ENCODE results near the gene PPARGC1A.

PPARGC1A gene

DNA sequence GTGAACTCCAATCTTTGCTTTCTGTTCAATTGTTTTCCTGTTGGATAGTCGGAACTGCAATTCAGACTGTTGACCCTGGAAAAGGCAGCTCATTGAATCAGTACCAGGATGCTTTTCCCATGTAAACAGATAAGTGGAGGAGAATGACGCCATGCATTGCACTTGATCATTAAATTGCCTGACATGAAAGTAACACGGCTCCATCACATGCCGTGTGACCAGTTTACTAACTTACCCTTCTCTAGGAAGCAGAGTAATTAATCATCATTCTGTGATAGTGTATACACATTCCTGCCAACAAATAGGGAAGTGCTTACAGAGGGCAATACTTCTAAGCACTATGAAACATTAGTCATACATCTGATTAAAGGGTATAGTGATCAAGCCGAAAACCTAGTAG is 101.4 kb downstream of the PPARGC1A start:
- H3K4me3 ChIP-seq (ENCODE audit: low read depth, low read length), result no peak overlapping the region
- TF ChIP-seq, protein P1, sequence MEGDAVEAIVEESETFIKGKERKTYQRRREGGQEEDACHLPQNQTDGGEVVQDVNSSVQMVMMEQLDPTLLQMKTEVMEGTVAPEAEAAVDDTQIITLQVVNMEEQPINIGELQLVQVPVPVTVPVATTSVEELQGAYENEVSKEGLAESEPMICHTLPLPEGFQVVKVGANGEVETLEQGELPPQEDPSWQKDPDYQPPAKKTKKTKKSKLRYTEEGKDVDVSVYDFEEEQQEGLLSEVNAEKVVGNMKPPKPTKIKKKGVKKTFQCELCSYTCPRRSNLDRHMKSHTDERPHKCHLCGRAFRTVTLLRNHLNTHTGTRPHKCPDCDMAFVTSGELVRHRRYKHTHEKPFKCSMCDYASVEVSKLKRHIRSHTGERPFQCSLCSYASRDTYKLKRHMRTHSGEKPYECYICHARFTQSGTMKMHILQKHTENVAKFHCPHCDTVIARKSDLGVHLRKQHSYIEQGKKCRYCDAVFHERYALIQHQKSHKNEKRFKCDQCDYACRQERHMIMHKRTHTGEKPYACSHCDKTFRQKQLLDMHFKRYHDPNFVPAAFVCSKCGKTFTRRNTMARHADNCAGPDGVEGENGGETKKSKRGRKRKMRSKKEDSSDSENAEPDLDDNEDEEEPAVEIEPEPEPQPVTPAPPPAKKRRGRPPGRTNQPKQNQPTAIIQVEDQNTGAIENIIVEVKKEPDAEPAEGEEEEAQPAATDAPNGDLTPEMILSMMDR (IDR thresholded peaks at IDR 0.05; ENCODE audit: low read depth, low read length), result no peak
- no peaks in the 10 kb centered on the region for H3K27me3 ChIP-seq
- no peak for DNase-seq
- no peaks in the 10 kb centered on the region for H3K36me3 ChIP-seq
- no peaks in the 10 kb centered on the region for H3K4me1 ChIP-seq
- H3K9me3 ChIP-seq, result no peaks in the 10 kb centered on the region

- Histone ChIP-seq H3K27me3 (no peaks in the 10 kb centered on the region), H3K4me1 (no peaks in the 10 kb centered on the region), H3K4me3 (ENCODE audit: low read depth, low read length) (no peak overlapping the region), H3K36me3 (no peaks in the 10 kb centered on the region), H3K9me3 (no peaks in the 10 kb centered on the region)
- DNase-seq, result no peak
- TF ChIP-seq, protein P1 (IDR thresholded peaks at IDR 0.05; ENCODE audit: low read depth, low read length), result no peak
Observed at GRCh38 chr4:23788027-23788426, 101.8 kb downstream of the PPARGC1A start.

DNA sequence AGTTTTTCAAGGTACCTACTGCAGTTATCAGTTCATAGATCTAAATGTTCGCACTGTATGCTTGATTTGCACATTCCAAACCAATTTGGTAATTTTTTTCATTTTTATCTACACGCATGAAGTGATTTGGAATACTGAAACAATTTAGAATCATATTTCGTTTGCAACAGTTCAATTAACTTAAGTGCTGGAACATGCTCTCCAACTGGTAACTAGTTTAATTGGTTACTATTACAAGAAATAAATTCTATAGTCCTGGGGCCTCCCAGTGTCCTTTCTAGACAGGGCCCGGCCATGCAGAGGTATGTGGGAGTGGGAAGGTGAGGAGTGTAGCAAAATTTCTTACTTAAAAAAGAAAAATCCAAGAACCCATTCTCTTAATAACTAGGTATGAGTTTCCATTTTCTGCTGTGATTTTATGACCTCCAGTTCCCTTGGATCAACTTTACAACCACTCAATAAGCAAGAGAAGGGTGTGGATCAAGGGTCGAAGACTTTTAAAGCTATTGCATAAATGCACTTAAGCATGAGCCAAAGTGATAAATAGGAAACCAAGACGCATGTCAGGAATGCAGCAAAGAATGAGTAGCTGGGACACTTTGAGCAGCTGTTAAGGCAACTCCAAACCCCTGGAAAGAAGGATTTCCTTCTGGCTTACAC is 106.9 kb downstream of the PPARGC1A start:
- Histone ChIP-seq H3K9me3 (no peaks in the 10 kb centered on the region), H3K36me3 (no peaks in the 10 kb centered on the region), H3K4me1 (peaks cover 7% of the 10 kb centered on the region), H3K27me3 (no peaks in the 10 kb centered on the region), H3K4me3 (ENCODE audit: low read depth, low read length) (no peak overlapping the region)
- TF ChIP-seq, protein P1 (IDR thresholded peaks at IDR 0.05; ENCODE audit: low read depth, low read length), result no peak
- DNase-seq, result no peak

DNA sequence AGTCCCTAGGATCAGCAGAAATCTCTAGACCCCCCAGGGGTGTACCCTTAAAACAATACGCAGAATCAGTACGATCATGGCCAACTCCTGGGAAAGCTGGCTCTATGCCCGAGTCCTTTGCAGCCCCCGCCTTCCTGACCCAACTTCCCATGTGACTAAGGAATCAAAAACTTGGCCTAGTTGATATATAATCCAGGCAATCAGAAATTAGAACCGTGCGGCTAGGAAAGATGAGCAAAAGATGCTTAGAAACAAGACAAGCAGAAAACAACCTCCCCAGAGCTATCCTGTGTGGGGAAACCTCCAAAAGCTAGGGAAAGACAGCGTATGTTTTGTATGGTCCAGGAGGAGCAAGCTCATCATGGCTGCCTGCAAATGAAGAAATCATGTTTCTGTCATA is 110.0 kb downstream of the PPARGC1A start:
- H3K4me3 ChIP-seq (ENCODE audit: low read depth, low read length), result no peak overlapping the region
- no peaks in the 10 kb centered on the region for H3K36me3 ChIP-seq
- DNase-seq, result peak; percentile 10
- H3K9me3 ChIP-seq, result no peaks in the 10 kb centered on the region
- H3K4me1 ChIP-seq, result peaks cover 7% of the 10 kb centered on the region
- no peaks in the 10 kb centered on the region for H3K27me3 ChIP-seq
- TF ChIP-seq, protein P1 (IDR thresholded peaks at IDR 0.05; ENCODE audit: low read depth, low read length), result no peak

DNA sequence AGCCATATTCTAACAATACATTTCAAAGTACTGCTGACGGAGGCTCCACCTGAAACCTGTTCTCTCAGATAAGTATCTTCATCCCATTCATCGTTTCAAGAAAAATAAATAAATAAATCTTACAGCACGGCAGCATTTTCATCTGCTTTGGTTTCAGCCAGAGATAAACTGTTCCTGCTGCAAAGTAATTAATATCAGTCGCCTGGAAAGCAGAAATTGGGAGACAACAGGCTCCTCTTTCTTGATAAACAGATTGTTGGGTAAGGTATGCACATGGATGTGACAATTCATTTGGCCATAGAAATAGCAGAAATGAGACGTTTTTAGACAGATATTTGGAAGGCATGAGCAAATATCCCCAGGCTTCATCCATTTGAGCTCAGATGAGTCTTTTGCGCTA is 110.4 kb downstream of the PPARGC1A start:
- Histone ChIP-seq H3K4me3 (ENCODE audit: low read depth, low read length) (no peak overlapping the region), H3K9me3 (no peaks in the 10 kb centered on the region), H3K36me3 (no peaks in the 10 kb centered on the region), H3K27me3 (no peaks in the 10 kb centered on the region), H3K4me1 (peaks cover 7% of the 10 kb centered on the region)
- TF ChIP-seq, protein P1 (IDR thresholded peaks at IDR 0.05; ENCODE audit: low read depth, low read length), result no peak
- DNase-seq, result no peak

DNA sequence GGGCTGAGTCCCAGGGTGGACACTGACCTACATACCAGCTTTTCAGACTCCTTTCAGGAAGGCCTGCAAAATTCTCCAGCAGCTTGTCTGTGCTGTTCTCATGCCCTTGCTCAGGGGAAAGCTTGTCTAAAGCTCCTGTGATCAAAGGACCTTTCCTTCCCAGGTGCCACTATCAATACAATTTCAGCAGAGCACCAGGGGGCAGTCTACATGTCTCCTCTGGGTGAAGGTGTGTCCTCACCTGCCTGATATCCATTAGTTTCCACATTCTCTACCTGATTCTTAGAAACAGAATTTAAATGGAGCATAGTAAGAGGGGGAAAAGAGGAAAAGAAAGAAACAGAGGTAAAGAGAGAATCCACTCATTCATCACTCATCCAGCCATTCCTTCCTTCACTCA is 114.2 kb downstream of the PPARGC1A start:
- Histone ChIP-seq H3K9me3 (no peaks in the 10 kb centered on the region), H3K36me3 (no peaks in the 10 kb centered on the region), H3K4me1 (peaks cover 17% of the 10 kb centered on the region), H3K27me3 (no peaks in the 10 kb centered on the region), H3K4me3 (ENCODE audit: low read depth, low read length) (no peak overlapping the region)
- no peak for DNase-seq
- TF ChIP-seq, protein P1 (IDR thresholded peaks at IDR 0.05; ENCODE audit: low read depth, low read length), result 0 out of 2 replicates have a peak, but pooled peaks have one; percentile 18
